Measurements from ENCODE around the gene TBX4. TPM values are rescaled to one million over a fixed set of nuclear protein-coding genes. Genes with fewer than 3 reads are reported as not detected.

The TBX4 gene
- total and polyA plus RNA-seq, 2 experiments from 2014 or later = not detected

DNA sequence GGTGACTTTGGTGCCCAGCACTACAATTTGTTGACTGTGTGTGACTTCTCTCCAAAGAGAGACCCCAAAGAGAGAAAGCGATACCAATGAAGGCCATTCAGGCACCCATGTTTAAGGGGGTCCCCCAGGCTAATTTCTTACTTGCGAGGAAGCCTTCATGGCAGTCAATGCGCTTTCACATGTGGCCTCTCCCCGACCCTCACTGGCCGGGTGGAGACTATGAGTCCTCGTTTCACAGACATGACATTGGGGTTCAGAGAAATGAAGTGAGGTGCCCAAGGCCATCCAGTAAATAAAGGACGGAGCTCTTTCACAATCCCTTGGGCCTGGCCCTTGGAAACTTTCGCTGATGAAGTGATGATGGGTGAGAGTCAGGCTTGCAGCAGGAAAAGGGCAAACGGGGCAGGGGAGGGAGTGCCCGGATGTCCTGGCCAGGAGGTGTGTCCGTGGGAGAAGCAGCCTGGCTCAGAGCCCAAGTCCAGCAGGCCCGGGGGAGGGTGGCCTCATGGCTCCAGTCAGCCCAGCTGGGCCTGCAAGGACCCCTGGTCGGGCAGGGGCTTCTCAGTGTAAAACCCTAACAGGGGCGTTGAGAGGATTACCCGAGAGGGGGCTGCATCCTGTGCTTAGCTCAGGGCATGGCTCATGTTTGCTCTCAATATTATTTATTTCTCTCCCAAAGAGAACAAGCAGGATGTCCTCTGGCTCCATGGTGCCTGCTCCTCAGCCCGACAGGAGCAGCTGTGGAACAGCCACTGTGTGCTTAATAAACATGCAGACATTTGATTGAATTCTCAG, 37.9 kb upstream of the TBX4 start (continued):
- TF ChIP-seq, protein P1, sequence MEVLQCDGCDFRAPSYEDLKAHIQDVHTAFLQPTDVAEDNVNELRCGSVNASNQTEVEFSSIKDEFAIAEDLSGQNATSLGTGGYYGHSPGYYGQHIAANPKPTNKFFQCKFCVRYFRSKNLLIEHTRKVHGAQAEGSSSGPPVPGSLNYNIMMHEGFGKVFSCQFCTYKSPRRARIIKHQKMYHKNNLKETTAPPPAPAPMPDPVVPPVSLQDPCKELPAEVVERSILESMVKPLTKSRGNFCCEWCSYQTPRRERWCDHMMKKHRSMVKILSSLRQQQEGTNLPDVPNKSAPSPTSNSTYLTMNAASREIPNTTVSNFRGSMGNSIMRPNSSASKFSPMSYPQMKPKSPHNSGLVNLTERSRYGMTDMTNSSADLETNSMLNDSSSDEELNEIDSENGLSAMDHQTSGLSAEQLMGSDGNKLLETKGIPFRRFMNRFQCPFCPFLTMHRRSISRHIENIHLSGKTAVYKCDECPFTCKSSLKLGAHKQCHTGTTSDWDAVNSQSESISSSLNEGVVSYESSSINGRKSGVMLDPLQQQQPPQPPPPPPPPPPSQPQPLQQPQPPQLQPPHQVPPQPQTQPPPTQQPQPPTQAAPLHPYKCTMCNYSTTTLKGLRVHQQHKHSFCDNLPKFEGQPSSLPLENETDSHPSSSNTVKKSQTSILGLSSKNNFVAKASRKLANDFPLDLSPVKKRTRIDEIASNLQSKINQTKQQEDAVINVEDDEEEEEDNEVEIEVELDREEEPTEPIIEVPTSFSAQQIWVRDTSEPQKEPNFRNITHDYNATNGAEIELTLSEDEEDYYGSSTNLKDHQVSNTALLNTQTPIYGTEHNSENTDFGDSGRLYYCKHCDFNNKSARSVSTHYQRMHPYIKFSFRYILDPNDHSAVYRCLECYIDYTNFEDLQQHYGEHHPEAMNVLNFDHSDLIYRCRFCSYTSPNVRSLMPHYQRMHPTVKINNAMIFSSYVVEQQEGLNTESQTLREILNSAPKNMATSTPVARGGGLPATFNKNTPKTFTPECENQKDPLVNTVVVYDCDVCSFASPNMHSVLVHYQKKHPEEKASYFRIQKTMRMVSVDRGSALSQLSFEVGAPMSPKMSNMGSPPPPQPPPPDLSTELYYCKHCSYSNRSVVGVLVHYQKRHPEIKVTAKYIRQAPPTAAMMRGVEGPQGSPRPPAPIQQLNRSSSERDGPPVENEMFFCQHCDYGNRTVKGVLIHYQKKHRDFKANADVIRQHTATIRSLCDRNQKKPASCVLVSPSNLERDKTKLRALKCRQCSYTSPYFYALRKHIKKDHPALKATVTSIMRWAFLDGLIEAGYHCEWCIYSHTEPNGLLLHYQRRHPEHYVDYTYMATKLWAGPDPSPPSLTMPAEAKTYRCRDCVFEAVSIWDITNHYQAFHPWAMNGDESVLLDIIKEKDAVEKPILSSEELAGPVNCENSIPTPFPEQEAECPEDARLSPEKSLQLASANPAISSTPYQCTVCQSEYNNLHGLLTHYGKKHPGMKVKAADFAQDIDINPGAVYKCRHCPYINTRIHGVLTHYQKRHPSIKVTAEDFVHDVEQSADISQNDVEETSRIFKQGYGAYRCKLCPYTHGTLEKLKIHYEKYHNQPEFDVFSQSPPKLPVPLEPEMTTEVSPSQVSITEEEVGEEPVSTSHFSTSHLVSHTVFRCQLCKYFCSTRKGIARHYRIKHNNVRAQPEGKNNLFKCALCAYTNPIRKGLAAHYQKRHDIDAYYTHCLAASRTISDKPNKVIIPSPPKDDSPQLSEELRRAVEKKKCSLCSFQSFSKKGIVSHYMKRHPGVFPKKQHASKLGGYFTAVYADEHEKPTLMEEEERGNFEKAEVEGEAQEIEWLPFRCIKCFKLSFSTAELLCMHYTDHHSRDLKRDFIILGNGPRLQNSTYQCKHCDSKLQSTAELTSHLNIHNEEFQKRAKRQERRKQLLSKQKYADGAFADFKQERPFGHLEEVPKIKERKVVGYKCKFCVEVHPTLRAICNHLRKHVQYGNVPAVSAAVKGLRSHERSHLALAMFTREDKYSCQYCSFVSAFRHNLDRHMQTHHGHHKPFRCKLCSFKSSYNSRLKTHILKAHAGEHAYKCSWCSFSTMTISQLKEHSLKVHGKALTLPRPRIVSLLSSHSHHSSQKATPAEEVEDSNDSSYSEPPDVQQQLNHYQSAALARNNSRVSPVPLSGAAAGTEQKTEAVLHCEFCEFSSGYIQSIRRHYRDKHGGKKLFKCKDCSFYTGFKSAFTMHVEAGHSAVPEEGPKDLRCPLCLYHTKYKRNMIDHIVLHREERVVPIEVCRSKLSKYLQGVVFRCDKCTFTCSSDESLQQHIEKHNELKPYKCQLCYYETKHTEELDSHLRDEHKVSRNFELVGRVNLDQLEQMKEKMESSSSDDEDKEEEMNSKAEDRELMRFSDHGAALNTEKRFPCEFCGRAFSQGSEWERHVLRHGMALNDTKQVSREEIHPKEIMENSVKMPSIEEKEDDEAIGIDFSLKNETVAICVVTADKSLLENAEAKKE (CRISPR knock-in tag; IDR thresholded peaks at IDR 0.05) = no peak
- TF ChIP-seq EZH2phosphoT487 (IDR thresholded peaks at IDR 0.05; ENCODE audit: unreplicated experiment) = no peak
- no peak for TF ChIP-seq POLR2AphosphoS5 (IDR thresholded peaks at IDR 0.05; ENCODE audit: low read depth)
- TF ChIP-seq NANOG (IDR thresholded peaks at IDR 0.05; ENCODE audit: borderline replicate concordance) = no peak

DNA sequence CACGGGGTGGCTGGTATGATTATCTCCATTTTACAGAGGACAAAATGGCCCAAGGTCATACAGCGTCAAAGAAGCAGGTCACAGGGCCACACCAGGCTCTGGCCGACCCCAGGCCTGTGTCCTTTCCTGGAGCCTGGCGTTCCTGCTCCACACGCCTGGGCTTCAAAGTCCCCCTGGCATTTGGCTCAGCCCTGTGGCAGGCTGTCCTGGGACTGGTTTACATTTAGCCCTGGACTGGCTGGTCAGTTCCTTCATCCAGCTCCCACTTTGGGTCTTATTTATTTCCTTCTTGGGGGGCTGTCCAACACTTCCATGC, 37.3 kb upstream of the TBX4 start:
- Histone ChIP-seq H4K20me1 (replicated peaks; ENCODE audit: insufficient read depth) (peaks cover 5% of the 10 kb centered on the region; the same call in 1 of the 2 replicates), H3K4me2 (no peak overlapping the region), H3K27ac (ENCODE audit: low read depth) (no peak overlapping the region), H3K27me3 (ENCODE audit: insufficient read depth) (peaks cover 81% of the 10 kb centered on the region), H3F3A (replicated peaks; ENCODE audit: low read depth) (no peaks in the 10 kb centered on the region), H3K4me3 (no peak overlapping the region), H2AFZ (no peak overlapping the region), H3K36me3 (ENCODE audit: insufficient read depth) (no peaks in the 10 kb centered on the region), H3K4me1 (ENCODE audit: insufficient read depth) (peaks cover 15% of the 10 kb centered on the region; the same call in 1 of the 2 replicates), H3K79me2 (replicated peaks; ENCODE audit: insufficient read depth) (no peaks in the 10 kb centered on the region), H3K9me2 (ENCODE audit: insufficient read depth) (no peaks in the 10 kb centered on the region)
- no peaks in the 10 kb centered on the region; the same call in 2 of the 3 replicates for H3K36me3 Mint-ChIP-seq (ENCODE audit: low read depth)
- H3K9me3 Mint-ChIP-seq = no peaks in the 10 kb centered on the region
- H3K27me3 Mint-ChIP-seq (ENCODE audit: insufficient read depth, low read depth, poor library complexity) = peaks cover 66% of the 10 kb centered on the region
- peaks cover 17% of the 10 kb centered on the region for H3K4me1 Mint-ChIP-seq
- ATAC-seq (no peak), DNase-seq (ENCODE audit: low spot score) (no peak)
- H3K4me3 Mint-ChIP-seq = no peak overlapping the region
- H3K27ac Mint-ChIP-seq = no peak overlapping the region
- no peak for TF ChIP-seq EZH2 (IDR thresholded peaks at IDR 0.05; ENCODE audit: low read depth, unreplicated experiment)
- TF ChIP-seq, protein P1 (CRISPR knock-in tag; IDR thresholded peaks at IDR 0.05) = no peak
- TF ChIP-seq, protein P2, sequence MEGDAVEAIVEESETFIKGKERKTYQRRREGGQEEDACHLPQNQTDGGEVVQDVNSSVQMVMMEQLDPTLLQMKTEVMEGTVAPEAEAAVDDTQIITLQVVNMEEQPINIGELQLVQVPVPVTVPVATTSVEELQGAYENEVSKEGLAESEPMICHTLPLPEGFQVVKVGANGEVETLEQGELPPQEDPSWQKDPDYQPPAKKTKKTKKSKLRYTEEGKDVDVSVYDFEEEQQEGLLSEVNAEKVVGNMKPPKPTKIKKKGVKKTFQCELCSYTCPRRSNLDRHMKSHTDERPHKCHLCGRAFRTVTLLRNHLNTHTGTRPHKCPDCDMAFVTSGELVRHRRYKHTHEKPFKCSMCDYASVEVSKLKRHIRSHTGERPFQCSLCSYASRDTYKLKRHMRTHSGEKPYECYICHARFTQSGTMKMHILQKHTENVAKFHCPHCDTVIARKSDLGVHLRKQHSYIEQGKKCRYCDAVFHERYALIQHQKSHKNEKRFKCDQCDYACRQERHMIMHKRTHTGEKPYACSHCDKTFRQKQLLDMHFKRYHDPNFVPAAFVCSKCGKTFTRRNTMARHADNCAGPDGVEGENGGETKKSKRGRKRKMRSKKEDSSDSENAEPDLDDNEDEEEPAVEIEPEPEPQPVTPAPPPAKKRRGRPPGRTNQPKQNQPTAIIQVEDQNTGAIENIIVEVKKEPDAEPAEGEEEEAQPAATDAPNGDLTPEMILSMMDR (conservative IDR thresholded peaks at IDR 0.05; ENCODE audit: low read depth in 2 of 2) = no peak
- no peak for TF ChIP-seq POLR2AphosphoS5 (IDR thresholded peaks at IDR 0.05; ENCODE audit: low read depth)

All from GM23338 (cell line).